Measurements from ENCODE around the gene ZNF688. TPM values are rescaled to one million over a fixed set of nuclear protein-coding genes. Genes with fewer than 3 reads are reported as not detected.

The ZNF688 gene
- total and polyA plus RNA-seq, 9 of the 15 experiments (the other 6 are each of a cell fraction or from before 2014, with no cell fraction given): 0.48 to 12.9 (median 4.5) TPM

DNA sequence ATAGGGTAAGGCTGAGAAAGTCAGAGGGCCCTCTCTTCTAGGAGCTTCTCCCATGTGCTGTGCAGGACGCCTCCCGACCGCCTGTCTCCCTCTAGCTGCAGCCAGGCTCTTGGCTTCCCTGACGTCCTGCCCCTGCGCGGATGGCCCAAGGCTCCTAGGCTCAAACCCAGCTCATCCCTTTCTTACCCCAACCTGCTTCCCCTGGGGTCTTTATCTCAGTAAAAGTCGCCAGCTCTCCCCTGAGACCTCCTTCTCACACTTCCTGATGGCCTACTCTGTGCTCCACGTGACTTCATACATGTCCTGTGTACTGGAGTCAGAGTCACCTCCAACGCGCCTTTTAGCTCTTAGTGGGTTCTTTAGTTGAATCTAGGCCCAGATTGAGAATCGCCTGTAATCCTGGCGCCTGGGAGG is 35.7 kb downstream of the ZNF688 start (continued):
- TF ChIP-seq, protein P1, sequence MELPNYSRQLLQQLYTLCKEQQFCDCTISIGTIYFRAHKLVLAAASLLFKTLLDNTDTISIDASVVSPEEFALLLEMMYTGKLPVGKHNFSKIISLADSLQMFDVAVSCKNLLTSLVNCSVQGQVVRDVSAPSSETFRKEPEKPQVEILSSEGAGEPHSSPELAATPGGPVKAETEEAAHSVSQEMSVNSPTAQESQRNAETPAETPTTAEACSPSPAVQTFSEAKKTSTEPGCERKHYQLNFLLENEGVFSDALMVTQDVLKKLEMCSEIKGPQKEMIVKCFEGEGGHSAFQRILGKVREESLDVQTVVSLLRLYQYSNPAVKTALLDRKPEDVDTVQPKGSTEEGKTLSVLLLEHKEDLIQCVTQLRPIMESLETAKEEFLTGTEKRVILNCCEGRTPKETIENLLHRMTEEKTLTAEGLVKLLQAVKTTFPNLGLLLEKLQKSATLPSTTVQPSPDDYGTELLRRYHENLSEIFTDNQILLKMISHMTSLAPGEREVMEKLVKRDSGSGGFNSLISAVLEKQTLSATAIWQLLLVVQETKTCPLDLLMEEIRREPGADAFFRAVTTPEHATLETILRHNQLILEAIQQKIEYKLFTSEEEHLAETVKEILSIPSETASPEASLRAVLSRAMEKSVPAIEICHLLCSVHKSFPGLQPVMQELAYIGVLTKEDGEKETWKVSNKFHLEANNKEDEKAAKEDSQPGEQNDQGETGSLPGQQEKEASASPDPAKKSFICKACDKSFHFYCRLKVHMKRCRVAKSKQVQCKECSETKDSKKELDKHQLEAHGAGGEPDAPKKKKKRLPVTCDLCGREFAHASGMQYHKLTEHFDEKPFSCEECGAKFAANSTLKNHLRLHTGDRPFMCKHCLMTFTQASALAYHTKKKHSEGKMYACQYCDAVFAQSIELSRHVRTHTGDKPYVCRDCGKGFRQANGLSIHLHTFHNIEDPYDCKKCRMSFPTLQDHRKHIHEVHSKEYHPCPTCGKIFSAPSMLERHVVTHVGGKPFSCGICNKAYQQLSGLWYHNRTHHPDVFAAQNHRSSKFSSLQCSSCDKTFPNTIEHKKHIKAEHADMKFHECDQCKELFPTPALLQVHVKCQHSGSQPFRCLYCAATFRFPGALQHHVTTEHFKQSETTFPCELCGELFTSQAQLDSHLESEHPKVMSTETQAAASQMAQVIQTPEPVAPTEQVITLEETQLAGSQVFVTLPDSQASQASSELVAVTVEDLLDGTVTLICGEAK (IDR thresholded peaks at IDR 0.05): no peak
- TF ChIP-seq, protein P1 (CRISPR knock-in tag; IDR thresholded peaks at IDR 0.05): no peak
- TF ChIP-seq HDAC3 (IDR thresholded peaks at IDR 0.05; ENCODE audit: borderline replicate concordance, partially characterized antibody) (no peak), OTX1 (CRISPR knock-in tag; IDR thresholded peaks at IDR 0.05) (peak; percentile 55; the same call in 1 of the 2 replicates), ZNF668 (CRISPR knock-in tag; IDR thresholded peaks at IDR 0.05) (no peak), MCM2 (IDR thresholded peaks at IDR 0.05; ENCODE audit: low read depth) (no peak), ZFP36 (IDR thresholded peaks at IDR 0.05; ENCODE audit: low read depth, low read length, partially characterized antibody) (no peak), POLR2AphosphoS5 (IDR thresholded peaks at IDR 0.05; ENCODE audit: control insufficient read depth, insufficient read depth, low read depth, low read length) (0 out of 2 replicates have a peak, but pooled peaks have one; percentile 45), EP400 (IDR thresholded peaks at IDR 0.05) (peak; percentile 90), SREBF1 (IDR thresholded peaks at IDR 0.05; ENCODE audit: borderline replicate concordance, low read depth, low read length) (0 out of 2 replicates have a peak, but pooled peaks have one; percentile 32), SRSF3 (IDR thresholded peaks at IDR 0.05; ENCODE audit: insufficient read depth, low read length) (no peak), ATF7 (IDR thresholded peaks at IDR 0.05) (no peak; the same call in 1 of the 2 replicates), HDAC8 (tag; IDR thresholded peaks at IDR 0.05) (0 out of 2 replicates have a peak, but pooled peaks have one; percentile 25), MIER1 (IDR thresholded peaks at IDR 0.05; ENCODE audit: low read depth) (no peak), CXXC5 (CRISPR knock-in tag; IDR thresholded peaks at IDR 0.05) (peak; percentile 48), BRD4 (IDR thresholded peaks at IDR 0.05) (no peak), ZNF3 (CRISPR knock-in tag; IDR thresholded peaks at IDR 0.05) (no peak), GABPB1 (CRISPR knock-in tag; IDR thresholded peaks at IDR 0.05) (no peak), BHLHE40 (IDR thresholded peaks at IDR 0.05; ENCODE audit: low read length) (no peak; the same call in 1 of the 2 replicates)
- TF ChIP-seq, protein P2, sequence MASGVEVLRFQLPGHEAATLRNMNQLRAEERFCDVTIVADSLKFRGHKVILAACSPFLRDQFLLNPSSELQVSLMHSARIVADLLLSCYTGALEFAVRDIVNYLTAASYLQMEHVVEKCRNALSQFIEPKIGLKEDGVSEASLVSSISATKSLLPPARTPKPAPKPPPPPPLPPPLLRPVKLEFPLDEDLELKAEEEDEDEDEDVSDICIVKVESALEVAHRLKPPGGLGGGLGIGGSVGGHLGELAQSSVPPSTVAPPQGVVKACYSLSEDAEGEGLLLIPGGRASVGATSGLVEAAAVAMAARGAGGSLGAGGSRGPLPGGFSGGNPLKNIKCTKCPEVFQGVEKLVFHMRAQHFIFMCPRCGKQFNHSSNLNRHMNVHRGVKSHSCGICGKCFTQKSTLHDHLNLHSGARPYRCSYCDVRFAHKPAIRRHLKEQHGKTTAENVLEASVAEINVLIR (CRISPR knock-in tag; IDR thresholded peaks at IDR 0.05): no peak
